Testis (tissue), 2 donors: Measurements from ENCODE around the gene PTPRN2.

Experiments
- CTCF ChIP-seq, 3 experiments: fragments of 450-650 bp in 2 of 3; fragments of 200-600 bp in 1 of 3; sonication (generic) in 1 of 3; IDR thresholded peaks; one replicate each; pipeline ENCODE4 v1.5.1; 2016 to 2019; ENCODE audit warnings: antibody characterized with exemption in 3 of 3, mild to moderate bottlenecking in 2 of 3, moderate library complexity in 1 of 3
- POLR2A ChIP-seq: fragments of 450-650 bp; IDR thresholded peaks from one replicate; pipeline ENCODE4 v1.6.1; 2017; ENCODE audit warnings: antibody characterized with exemption, mild to moderate bottlenecking, moderate library complexity

- TF ChIP-seq CTCF (IDR thresholded peaks at IDR 0.05) (no peak), POLR2A (no peak)
Observed at GRCh38 chr7:158033196-158033595, 554.4 kb downstream of the PTPRN2 start.
